RPMI8226 (cell line): ENCODE measurements around the gene OR52N4.
"Not testable (repeated sequence)": the region's sequence is repeated elsewhere in the genome, so short reads cannot be mapped to it uniquely, and the experiment has no call there.

Experiments used
- DNase-seq: peaks from one replicate; pipeline ENCODE4 v3.0.0-alpha.2; 2015

Gene OR52N4

GRCh38 chr11:5753943-5754342 is at the start of gene OR52N4:
TSS of gene OR52N4 (plus strand) at chr11:5754243. CDS start at chr11:5754741, 498 bp downstream.
- DNase-seq, result no peak

- no peak for DNase-seq
Observed at GRCh38 chr11:5705688-5706087, 48.4 kb upstream of the OR52N4 start.

GRCh38 chr11:5712507-5712906 is 41.5 kb upstream of the OR52N4 start:
- DNase-seq, result peak; percentile 8

- DNase-seq, result no peak
Observed at GRCh38 chr11:5713695-5714094, 40.3 kb upstream of the OR52N4 start.

GRCh38 chr11:5716518-5716917 is 37.5 kb upstream of the OR52N4 start:
- not testable (repeated sequence) for DNase-seq

GRCh38 chr11:5719703-5720495 is 34.1 kb upstream of the OR52N4 start:
- DNase-seq, result no peak

GRCh38 chr11:5722622-5723021 is 31.4 kb upstream of the OR52N4 start:
- DNase-seq, result no peak

GRCh38 chr11:5726351-5726750 is 27.7 kb upstream of the OR52N4 start:
- no peak for DNase-seq

GRCh38 chr11:5727691-5728090 is 26.4 kb upstream of the OR52N4 start:
- DNase-seq, result no peak

- no peak for DNase-seq
Observed at GRCh38 chr11:5736396-5736795, 17.6 kb upstream of the OR52N4 start, which contains the start of gene OR56B1. TSS of gene OR56B1 (plus strand) at chr11:5736448. CDS start at chr11:5736517, 69 bp downstream.

- DNase-seq, result no peak
Observed at GRCh38 chr11:5737091-5737490, 17.0 kb upstream of the OR52N4 start.

- DNase-seq, result no peak
Observed at GRCh38 chr11:5737670-5738392, 16.2 kb upstream of the OR52N4 start.

GRCh38 chr11:5738431-5738830 is 15.6 kb upstream of the OR52N4 start:
- no peak for DNase-seq

- DNase-seq, result no peak
Observed at GRCh38 chr11:5746614-5747013, 7.4 kb upstream of the OR52N4 start.

- DNase-seq, result no peak
Observed at GRCh38 chr11:5749836-5750235, 4.2 kb upstream of the OR52N4 start.

- DNase-seq, result no peak
Observed at GRCh38 chr11:5767056-5767455, 13.0 kb downstream of the OR52N4 start.

- no peak for DNase-seq
Observed at GRCh38 chr11:5783255-5783654, 29.2 kb downstream of the OR52N4 start, which contains the start of gene OR52N5. TSS of gene OR52N5 (minus strand) at chr11:5783355. CDS start at chr11:5778634, 4,721 bp downstream.

- no peak for DNase-seq
Observed at GRCh38 chr11:5791165-5791564, 37.1 kb downstream of the OR52N4 start, which contains the start of gene OR52N1. TSS of gene OR52N1 (minus strand) at chr11:5791265. CDS start at chr11:5788816, 2,449 bp downstream.

GRCh38 chr11:5796541-5796940 is 42.5 kb downstream of the OR52N4 start:
- DNase-seq, result no peak

- no peak for DNase-seq
Observed at GRCh38 chr11:5803982-5804381, 49.9 kb downstream of the OR52N4 start.
